HG03066 (cell line): ENCODE data around the gene PEX13.
A peak's percentile ranks its signal among the peaks of the same experiment; 100 is the strongest.
"Not testable (repeated sequence)": the region's sequence is repeated elsewhere in the genome, so short reads cannot be mapped to it uniquely, and the experiment has no call there.

Experiments used
- ATAC-seq: cut with Tn5 transposase; IDR thresholded peaks from one replicate; pipeline ENCODE4 v1.9.1; 2021; ENCODE audit warnings: low read depth; ENCODE audit not compliant: unreplicated experiment

PEX13 gene

GRCh38 chr2:61005736-61006135, 11.8 kb upstream of the PEX13 start:
- no peak for ATAC-seq

GRCh38 chr2:61006486-61007105, 10.9 kb upstream of the PEX13 start:
- ATAC-seq: no peak

GRCh38 chr2:61009355-61009754, 8.2 kb upstream of the PEX13 start:
- ATAC-seq: no peak

- no peak for ATAC-seq
These were observed 5.8 kb upstream of the PEX13 start for GRCh38 chr2:61011678-61012077.

GRCh38 chr2:61012303-61012702, 5.2 kb upstream of the PEX13 start:
- not testable (repeated sequence) for ATAC-seq

GRCh38 chr2:61013382-61013781, 4.1 kb upstream of the PEX13 start:
- ATAC-seq: no peak

- no peak for ATAC-seq
These were observed 2.8 kb upstream of the PEX13 start for GRCh38 chr2:61014763-61015162.

- ATAC-seq: no peak
These were observed 1.5 kb upstream of the PEX13 start for GRCh38 chr2:61015976-61016375.

GRCh38 chr2:61016392-61017002, 1.0 kb upstream of the PEX13 start:
- no peak for ATAC-seq

GRCh38 chr2:61017003-61017555, 441 bp upstream of the PEX13 start:
- ATAC-seq: peak; percentile 62

- ATAC-seq: no peak
These were observed 817 bp downstream of the PEX13 start for GRCh38 chr2:61018318-61018755.

- no peak for ATAC-seq
These were observed 1.3 kb downstream of the PEX13 start for GRCh38 chr2:61018798-61019197.

- ATAC-seq: no peak
These were observed 3.7 kb downstream of the PEX13 start for GRCh38 chr2:61021228-61021660.

GRCh38 chr2:61023670-61024069, 6.2 kb downstream of the PEX13 start:
- no peak for ATAC-seq

GRCh38 chr2:61029533-61029932, 12.0 kb downstream of the PEX13 start:
- no peak for ATAC-seq

- not testable (repeated sequence) for ATAC-seq
These were observed 17.1 kb downstream of the PEX13 start for GRCh38 chr2:61034592-61034991.

- ATAC-seq: not testable (repeated sequence)
These were observed 19.1 kb downstream of the PEX13 start for GRCh38 chr2:61036643-61037042.

GRCh38 chr2:61042807-61043206, 25.3 kb downstream of the PEX13 start:
- no peak for ATAC-seq

GRCh38 chr2:61044636-61045035, 27.1 kb downstream of the PEX13 start:
- ATAC-seq: no peak

- no peak for ATAC-seq
These were observed 27.7 kb downstream of the PEX13 start for GRCh38 chr2:61045226-61045625.

GRCh38 chr2:61045999-61046398, 28.5 kb downstream of the PEX13 start:
- no peak for ATAC-seq

- ATAC-seq: no peak
These were observed 38.0 kb downstream of the PEX13 start for GRCh38 chr2:61055557-61055956.
